KMS-11 (cell line): Measurements from ENCODE around the gene SLC25A17.

Experiments used
- H2AFZ ChIP-seq: fragments of 200-600 bp; sonication (generic); 2 replicates; pipeline ENCODE4 v1.6.1; 2016; ENCODE audit warnings: antibody characterized with exemption, mixed run types, low read depth
- H3K27ac ChIP-seq: fragments of 200-600 bp; sonication (generic); 2 replicates; pipeline ENCODE4 v1.6.1; 2016; ENCODE audit warnings: mild to moderate bottlenecking, mixed run types
- H3K27me3 ChIP-seq: fragments of 200-600 bp; sonication (generic); 2 replicates; pipeline ENCODE4 v1.6.1; 2017; ENCODE audit warnings: mild to moderate bottlenecking, low read depth, mixed run types, moderate library complexity; ENCODE audit not compliant: insufficient read depth
- H3K36me3 ChIP-seq: fragments of 200-600 bp; sonication (generic); 2 replicates; pipeline ENCODE4 v1.6.1; 2017; ENCODE audit warnings: mild to moderate bottlenecking, mixed run types; ENCODE audit not compliant: insufficient read depth
- H3K4me1 ChIP-seq: fragments of 200-600 bp; sonication (generic); 2 replicates; pipeline ENCODE4 v1.6.1; 2016; ENCODE audit warnings: mild to moderate bottlenecking, low read depth, mixed run types; ENCODE audit not compliant: poor library complexity, severe bottlenecking
- H3K4me2 ChIP-seq: fragments of 200-600 bp; sonication (generic); 2 replicates; pipeline ENCODE4 v1.7.0; 2016; ENCODE audit warnings: mild to moderate bottlenecking, mixed run types
- H3K4me3 ChIP-seq: fragments of 200-600 bp; sonication (generic); IDR thresholded peaks from 2 replicates; pipeline ENCODE4 v1.6.1; 2017; ENCODE audit warnings: low read depth, low read length, mixed read lengths; ENCODE audit not compliant: insufficient read depth
- H3K79me2 ChIP-seq: fragments of 200-600 bp; sonication (generic); 2 replicates; pipeline ENCODE4 v1.6.1; 2016; ENCODE audit warnings: low read depth, mixed run types; ENCODE audit not compliant: insufficient read depth
- H3K9ac ChIP-seq: fragments of 200-600 bp; sonication (generic); 2 replicates; pipeline ENCODE4 v1.6.1; 2016; ENCODE audit warnings: mild to moderate bottlenecking, mixed run types
- H4K20me1 ChIP-seq: fragments of 200-600 bp; sonication (generic); 2 replicates; pipeline ENCODE4 v1.6.1; 2016; ENCODE audit warnings: mild to moderate bottlenecking, mixed run types; ENCODE audit not compliant: insufficient read depth
- CTCF ChIP-seq: fragments of 200-600 bp; sonication (generic); conservative IDR thresholded peaks from 2 replicates; pipeline ENCODE4 v1.6.1; 2017; ENCODE audit warnings: low read depth, mild to moderate bottlenecking, antibody characterized with exemption, low read length, moderate library complexity, mixed read lengths

The SLC25A17 gene

DNA sequence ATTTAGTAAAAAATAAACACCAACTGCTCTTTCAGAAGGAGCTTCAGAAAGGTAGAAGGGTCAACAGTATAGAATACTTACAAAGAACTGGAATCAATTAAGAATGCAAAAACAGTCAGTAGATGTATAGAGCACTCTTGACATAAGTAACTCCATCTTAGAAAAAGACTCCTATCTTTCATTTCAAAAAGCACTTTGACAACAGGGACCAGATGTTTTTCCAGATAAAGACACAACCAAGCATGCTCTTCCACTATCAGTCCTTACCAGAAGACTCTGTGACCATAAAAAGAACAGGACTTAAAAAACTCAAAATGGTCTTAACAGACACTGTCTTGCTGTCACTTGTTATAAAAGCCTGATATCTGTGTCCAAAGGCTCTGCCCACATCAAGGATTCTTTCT lies 5.2 kb downstream of the SLC25A17 start:
- H3K27ac ChIP-seq = no peak overlapping the region
- H3K27me3 ChIP-seq = no peaks in the 10 kb centered on the region
- TF ChIP-seq CTCF = no peak
- H2AFZ ChIP-seq = no peak overlapping the region
- no peaks in the 10 kb centered on the region for H3K36me3 ChIP-seq
- H4K20me1 ChIP-seq = no peaks in the 10 kb centered on the region
- no peak overlapping the region for H3K9ac ChIP-seq
- no peak overlapping the region for H3K4me3 ChIP-seq
- H3K79me2 ChIP-seq = peaks cover 49% of the 10 kb centered on the region
- H3K4me2 ChIP-seq = no peak overlapping the region
- peaks cover 18% of the 10 kb centered on the region for H3K4me1 ChIP-seq

GRCh38 chr22:40808018-40808841 lies 10.9 kb downstream of the SLC25A17 start:
- no peak overlapping the region for H2AFZ ChIP-seq
- no peaks in the 10 kb centered on the region for H4K20me1 ChIP-seq
- H3K79me2 ChIP-seq = peaks cover 21% of the 10 kb centered on the region; the same call in 1 of the 2 replicates
- H3K27ac ChIP-seq = no peak overlapping the region
- H3K4me2 ChIP-seq = no peak overlapping the region
- no peak overlapping the region for H3K9ac ChIP-seq
- no peak for TF ChIP-seq CTCF
- no peak overlapping the region for H3K4me3 ChIP-seq
- H3K4me1 ChIP-seq = no peaks in the 10 kb centered on the region
- no peaks in the 10 kb centered on the region for H3K27me3 ChIP-seq
- H3K36me3 ChIP-seq = no peaks in the 10 kb centered on the region

DNA sequence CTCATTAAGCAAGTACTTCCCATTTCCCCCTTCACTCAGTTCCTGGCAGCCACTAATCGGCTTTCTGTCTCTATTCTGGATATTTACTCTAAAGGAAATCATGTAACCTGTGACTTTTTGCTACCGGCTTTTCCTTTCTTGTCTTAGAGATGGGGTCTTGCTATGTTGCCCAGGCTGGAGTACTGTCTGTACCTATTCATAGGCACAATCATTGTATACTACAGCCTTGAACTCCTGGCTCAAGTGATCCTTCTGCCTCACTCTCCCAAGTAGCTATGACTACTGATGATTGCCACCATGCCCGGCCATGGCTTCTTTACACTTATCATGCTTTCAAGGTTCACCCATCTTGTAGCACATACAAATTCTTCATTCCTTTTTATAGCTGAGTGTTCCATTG lies 12.4 kb downstream of the SLC25A17 start:
- Histone ChIP-seq H3K27me3 (no peaks in the 10 kb centered on the region), H3K79me2 (peaks cover 21% of the 10 kb centered on the region; the same call in 1 of the 2 replicates), H3K4me3 (no peak overlapping the region), H3K9ac (no peak overlapping the region), H3K4me1 (no peaks in the 10 kb centered on the region), H4K20me1 (no peaks in the 10 kb centered on the region), H2AFZ (no peak overlapping the region), H3K36me3 (no peaks in the 10 kb centered on the region), H3K4me2 (no peak overlapping the region), H3K27ac (no peak overlapping the region)
- no peak for TF ChIP-seq CTCF

DNA sequence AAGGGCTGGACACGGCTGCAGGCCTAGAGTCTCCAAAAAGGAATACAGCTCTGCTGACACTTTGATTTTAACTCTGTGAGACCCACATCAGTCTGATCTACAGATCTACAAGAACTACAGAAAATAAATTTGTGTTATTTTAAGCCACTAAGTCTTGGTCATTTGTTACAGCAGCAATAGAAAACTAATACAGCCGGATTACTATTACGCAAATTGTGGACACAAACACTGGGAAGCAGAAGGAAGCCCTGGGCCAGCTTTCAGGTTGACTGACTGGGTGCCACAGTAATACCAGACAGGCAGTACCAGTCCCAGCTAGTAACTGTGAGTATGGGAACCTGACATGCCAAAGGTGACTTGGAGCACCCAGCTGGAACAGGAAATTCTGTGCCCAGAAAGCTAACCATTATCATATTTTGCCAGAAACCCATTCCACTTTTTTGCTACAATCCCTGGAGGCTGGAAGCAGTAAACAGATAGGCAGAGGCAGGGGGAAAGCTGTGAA lies 13.4 kb downstream of the SLC25A17 start:
- no peaks in the 10 kb centered on the region for H3K27me3 ChIP-seq
- H3K4me1 ChIP-seq = peaks cover under 1% of the 10 kb centered on the region
- H3K4me2 ChIP-seq = no peak overlapping the region
- H2AFZ ChIP-seq = no peak overlapping the region
- no peak overlapping the region for H3K9ac ChIP-seq
- no peaks in the 10 kb centered on the region for H3K36me3 ChIP-seq
- no peak for TF ChIP-seq CTCF
- H3K27ac ChIP-seq = no peak overlapping the region
- H3K4me3 ChIP-seq = no peak overlapping the region
- peaks cover 17% of the 10 kb centered on the region; the same call in 1 of the 2 replicates for H3K79me2 ChIP-seq
- no peaks in the 10 kb centered on the region for H4K20me1 ChIP-seq
